BLaER1 treated with 17β-estradiol and CSF1 and Interleukin-3, amounts not matched to agents 10 nM and 100 nM (cell line): ENCODE measurements around the gene MAGEE1.

Experiments
- H3K27ac ChIP-seq, 11 experiments: shearing (Covaris generic); formaldehyde crosslinking; 2 replicates each; pipeline ENCODE4 v1.8.1; 2022
- H3K27me3 ChIP-seq, 11 experiments: shearing (Covaris generic); formaldehyde crosslinking; 2 replicates each; pipeline ENCODE4 v1.8.1; 2022
- H3K36me3 ChIP-seq, 11 experiments: shearing (Covaris generic); formaldehyde crosslinking; 2 replicates each; pipeline ENCODE4 v1.8.1; 2022
- H3K4me1 ChIP-seq, 10 experiments: shearing (Covaris generic); formaldehyde crosslinking; 2 replicates each; pipeline ENCODE4 v1.8.1; 2022
- H3K4me2 ChIP-seq, 11 experiments: shearing (Covaris generic); formaldehyde crosslinking; 2 replicates each; pipeline ENCODE4 v1.8.1; 2022
- H3K4me3 ChIP-seq, 10 experiments: shearing (Covaris generic); formaldehyde crosslinking; 2 replicates each; pipeline ENCODE4 v1.8.1; 2022
- H3K9ac ChIP-seq, 11 experiments: shearing (Covaris generic); formaldehyde crosslinking; 2 replicates each; pipeline ENCODE4 v1.8.1; 2022
- H3K9me3 ChIP-seq, 11 experiments: shearing (Covaris generic); formaldehyde crosslinking; replicated peaks in 1 of 11; 2 replicates each; pipeline ENCODE4 v1.8.1; 2022
- H4K20me1 ChIP-seq, 11 experiments: shearing (Covaris generic); formaldehyde crosslinking; 2 replicates each; pipeline ENCODE4 v1.8.1; 2022
- Cebpa-rat ChIP-seq, 11 experiments: shearing (Covaris generic); IDR thresholded peaks; 2 replicates each; pipeline ENCODE4 v1.8.1; 2022

Gene MAGEE1

DNA sequence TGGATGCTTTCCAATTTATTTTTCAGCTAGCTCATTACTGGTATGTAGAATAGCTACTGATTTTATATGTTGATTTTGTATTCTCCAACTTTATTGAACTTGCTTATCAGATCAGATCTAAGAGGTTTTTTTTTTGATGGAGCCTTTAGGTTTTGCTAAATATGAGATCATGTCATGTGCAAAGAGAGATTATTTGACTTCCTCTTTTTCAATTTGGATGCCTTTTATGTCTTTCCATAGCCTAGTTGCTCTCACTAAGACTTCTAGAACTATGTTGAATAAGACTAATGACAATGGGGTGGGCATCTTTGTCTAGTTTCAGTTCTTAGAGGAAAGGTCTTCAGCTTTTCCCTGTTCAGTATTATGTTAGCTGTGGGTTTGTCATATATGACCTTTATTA is 11.7 kb downstream of the MAGEE1 start:
- H3K9ac ChIP-seq: no peak overlapping the region
- no peak overlapping the region for H3K27ac ChIP-seq
- no peak overlapping the region for H3K4me3 ChIP-seq
- TF ChIP-seq Cebpa-rat (IDR thresholded peaks at IDR 0.05): no peak
- H3K4me1 ChIP-seq: no peaks in the 10 kb centered on the region
- peaks cover 12 to 79% (median 49%) of the 10 kb centered on the region in 11 experiments; a peak in 21 of 22 replicates for H3K27me3 ChIP-seq
- H3K4me2 ChIP-seq: no peak overlapping the region
- H3K9me3 ChIP-seq: peaks cover 18 to 36% (median 28%) of the 10 kb centered on the region in 11 experiments
- H3K36me3 ChIP-seq: no peaks in the 10 kb centered on the region
- H4K20me1 ChIP-seq: no peaks in the 10 kb centered on the region

DNA sequence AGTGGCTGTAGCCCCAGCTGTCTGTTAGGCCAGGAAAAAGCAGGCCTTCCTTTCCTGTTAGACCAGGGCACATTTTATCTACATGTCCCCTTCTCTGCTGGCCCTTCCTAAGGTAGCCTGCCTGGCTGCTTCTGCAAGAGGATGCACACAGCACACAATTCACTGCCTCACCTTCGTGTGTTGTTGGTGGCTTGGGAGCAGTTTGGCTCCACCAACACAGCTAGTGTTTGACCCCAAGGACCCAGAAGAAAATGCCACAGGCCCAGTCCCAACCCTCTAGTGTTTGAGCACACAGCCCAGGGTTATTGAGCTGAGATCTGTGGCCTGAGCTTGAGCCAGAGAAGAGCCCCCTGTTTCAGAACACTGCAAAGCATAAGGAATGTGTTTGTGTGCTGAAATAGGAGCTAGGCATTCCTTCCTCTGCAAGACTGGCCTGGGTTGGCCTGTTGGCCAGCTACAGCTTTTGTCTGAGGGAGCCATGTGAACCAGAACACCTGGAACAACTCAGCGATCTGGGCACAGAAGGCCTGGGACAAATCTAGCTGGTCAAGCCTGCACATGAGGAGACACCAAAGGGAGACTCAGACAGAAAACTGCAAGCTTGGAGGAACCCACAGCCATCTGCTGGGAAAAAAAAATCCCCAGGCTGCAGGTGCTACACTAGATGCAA is 26.4 kb downstream of the MAGEE1 start:
- Histone ChIP-seq H3K9me3 (no peaks in the 10 kb centered on the region), H3K4me1 (no peaks in the 10 kb centered on the region), H3K36me3 (no peaks in the 10 kb centered on the region), H3K4me2 (no peak overlapping the region), H3K27ac (no peak overlapping the region), H3K9ac (no peak overlapping the region), H4K20me1 (peaks cover 0 to 5% (median 0%) of the 10 kb centered on the region in 11 experiments; a peak in 1 of 22 replicates), H3K27me3 (peaks cover 40 to 92% (median 75%) of the 10 kb centered on the region in 11 experiments), H3K4me3 (no peak overlapping the region)
- no peak for TF ChIP-seq Cebpa-rat (IDR thresholded peaks at IDR 0.05)

DNA sequence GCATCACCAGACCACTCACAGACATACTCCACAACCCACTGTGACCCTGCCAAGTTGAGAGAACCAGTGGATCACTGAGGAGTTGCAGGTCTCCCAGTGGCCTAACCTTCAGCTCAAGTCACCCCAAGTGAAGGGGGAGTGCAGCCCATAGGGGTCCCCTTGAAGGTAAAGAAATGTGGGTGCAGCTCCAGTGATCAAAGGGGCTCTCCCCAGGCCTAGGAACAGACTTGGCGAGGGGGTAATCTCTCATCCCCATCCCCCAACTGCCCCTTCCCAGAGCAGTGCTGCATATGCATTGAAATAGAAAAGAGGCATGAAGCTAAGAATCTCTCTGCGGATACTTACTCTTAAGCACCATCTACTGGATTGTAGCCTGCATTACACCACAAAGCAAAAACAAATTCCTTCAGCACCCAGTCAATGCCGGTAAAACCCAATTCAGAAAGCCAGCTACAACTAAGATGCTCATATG is 27.0 kb downstream of the MAGEE1 start:
- Histone ChIP-seq H3K9me3 (no peaks in the 10 kb centered on the region), H3K9ac (no peak overlapping the region), H3K27ac (no peak overlapping the region), H3K4me2 (no peak overlapping the region), H3K27me3 (peaks cover 42 to 94% (median 76%) of the 10 kb centered on the region in 11 experiments), H3K4me1 (no peaks in the 10 kb centered on the region), H4K20me1 (peaks cover 0 to 5% (median 0%) of the 10 kb centered on the region in 11 experiments; a peak in 1 of 22 replicates), H3K4me3 (no peak overlapping the region), H3K36me3 (no peaks in the 10 kb centered on the region)
- TF ChIP-seq Cebpa-rat (IDR thresholded peaks at IDR 0.05): no peak

DNA sequence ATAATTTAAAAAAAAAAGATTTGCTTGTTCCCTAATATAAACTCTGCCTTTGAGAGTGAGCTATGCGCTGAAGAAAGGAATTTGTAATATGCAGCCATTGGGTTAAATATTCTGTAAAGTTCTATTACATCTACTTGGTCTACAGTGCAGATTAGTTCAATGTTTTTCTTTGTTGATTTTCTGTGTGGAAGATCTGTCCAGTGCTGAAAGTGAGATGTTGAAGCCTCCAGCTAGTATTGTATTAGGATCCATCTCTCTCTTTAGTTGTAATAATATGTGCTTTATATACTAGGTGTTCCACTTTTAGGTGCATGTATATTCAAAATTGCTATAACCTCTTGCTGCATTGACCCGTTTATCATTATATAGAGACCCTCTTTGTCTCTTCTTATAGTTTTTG is 49.8 kb downstream of the MAGEE1 start:
- H3K4me1 ChIP-seq: no peaks in the 10 kb centered on the region
- peaks cover 10 to 34% (median 18%) of the 10 kb centered on the region in 11 experiments; a peak in 19 of 22 replicates for H3K27me3 ChIP-seq
- H3K4me2 ChIP-seq: no peak overlapping the region
- no peak overlapping the region for H3K4me3 ChIP-seq
- no peaks in the 10 kb centered on the region; a peak in 1 of 22 replicates for H4K20me1 ChIP-seq
- H3K36me3 ChIP-seq: no peaks in the 10 kb centered on the region
- no peak overlapping the region for H3K27ac ChIP-seq
- TF ChIP-seq Cebpa-rat (IDR thresholded peaks at IDR 0.05): no peak
- H3K9ac ChIP-seq: no peak overlapping the region
- peaks cover 0 to 2% (median 1%) of the 10 kb centered on the region in 11 experiments; a peak in 8 of 22 replicates for H3K9me3 ChIP-seq
